ENCODE data around the gene FITM1.

DNA sequence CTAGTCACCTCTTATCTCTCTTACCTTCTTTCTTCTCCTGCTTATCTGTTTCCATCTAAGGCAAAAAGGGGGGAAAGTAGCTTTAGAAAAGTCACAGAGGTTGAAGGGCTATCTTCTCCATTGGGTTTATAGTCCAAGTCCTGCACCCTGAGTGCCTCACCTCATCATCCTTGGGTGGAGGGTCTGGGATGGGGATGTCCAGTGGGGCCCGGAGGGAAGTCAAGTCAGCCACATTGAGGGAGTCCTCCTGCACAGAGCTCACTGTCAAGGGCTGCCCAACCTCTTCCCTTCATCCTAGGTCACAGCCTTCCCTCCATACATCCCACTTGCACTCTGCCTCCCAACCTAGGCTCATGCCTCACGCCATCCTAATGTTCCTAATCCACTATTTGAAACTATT lies 14.8 kb downstream of the FITM1 start:
- TF ChIP-seq, protein P1, sequence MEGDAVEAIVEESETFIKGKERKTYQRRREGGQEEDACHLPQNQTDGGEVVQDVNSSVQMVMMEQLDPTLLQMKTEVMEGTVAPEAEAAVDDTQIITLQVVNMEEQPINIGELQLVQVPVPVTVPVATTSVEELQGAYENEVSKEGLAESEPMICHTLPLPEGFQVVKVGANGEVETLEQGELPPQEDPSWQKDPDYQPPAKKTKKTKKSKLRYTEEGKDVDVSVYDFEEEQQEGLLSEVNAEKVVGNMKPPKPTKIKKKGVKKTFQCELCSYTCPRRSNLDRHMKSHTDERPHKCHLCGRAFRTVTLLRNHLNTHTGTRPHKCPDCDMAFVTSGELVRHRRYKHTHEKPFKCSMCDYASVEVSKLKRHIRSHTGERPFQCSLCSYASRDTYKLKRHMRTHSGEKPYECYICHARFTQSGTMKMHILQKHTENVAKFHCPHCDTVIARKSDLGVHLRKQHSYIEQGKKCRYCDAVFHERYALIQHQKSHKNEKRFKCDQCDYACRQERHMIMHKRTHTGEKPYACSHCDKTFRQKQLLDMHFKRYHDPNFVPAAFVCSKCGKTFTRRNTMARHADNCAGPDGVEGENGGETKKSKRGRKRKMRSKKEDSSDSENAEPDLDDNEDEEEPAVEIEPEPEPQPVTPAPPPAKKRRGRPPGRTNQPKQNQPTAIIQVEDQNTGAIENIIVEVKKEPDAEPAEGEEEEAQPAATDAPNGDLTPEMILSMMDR (conservative IDR thresholded peaks at IDR 0.05 in 1 of 2, IDR thresholded peaks at IDR 0.05 in 1 of 2; ENCODE audit: extremely low read depth in 1 of 2, insufficient read depth in 1 of 2, low read depth in 1 of 2, low read length in 2 of 2) = no peak
- no peak for TF ChIP-seq EZH2 (IDR thresholded peaks at IDR 0.05; ENCODE audit: borderline replicate concordance, low read length)
